Gastrocnemius medialis (tissue), 4 donors: ENCODE data around the gene ACTA1. TPM values are rescaled to one million over a fixed set of nuclear protein-coding genes. Genes with fewer than 3 reads are reported as not detected.
A peak's percentile ranks its signal among the peaks of the same experiment; 100 is the strongest.

ENCODE experiments used
- ATAC-seq, 2 donors: fragments of 150-250 bp; one replicate each; pipeline ENCODE4 v1.9.1; 2016
- DNase-seq, 2 donors: peaks; one replicate each; pipeline ENCODE4 v3.0.0-alpha.2; 2019
- H3K27ac ChIP-seq, 4 donors: fragments of 200-600 bp; sonication (generic); 1 replicate in 1 of 4; 2 replicates in 3 of 4; pipeline ENCODE4 v1.5.1; 2016 to 2018; ENCODE audit warnings: mild to moderate bottlenecking in 2 of 4, moderate library complexity in 1 of 4
- H3K27me3 ChIP-seq, 3 donors: fragments of 200-600 bp; sonication (generic) in 2 of 3; 1 replicate in 1 of 3; 2 replicates in 2 of 3; pipeline versions ENCODE4 v1.5.1 to v1.6.0; 2016 to 2019; ENCODE audit warnings: mild to moderate bottlenecking in 1 of 3, moderate library complexity in 1 of 3
- H3K36me3 ChIP-seq, 2 donors: fragments of 200-600 bp; sonication (generic) in 1 of 2; one replicate each; pipeline ENCODE4 v1.5.1; 2017 to 2018
- H3K4me1 ChIP-seq, 2 donors: fragments of 200-600 bp; sonication (generic) in 1 of 2; one replicate each; pipeline ENCODE4 v1.5.1; 2016 to 2017; ENCODE audit warnings: mild to moderate bottlenecking in 2 of 2
- H3K4me3 ChIP-seq, 4 donors: fragments of 200-600 bp; sonication (generic) in 3 of 4; 1 replicate in 1 of 4; 2 replicates in 3 of 4; pipeline ENCODE4 v1.5.1; 2016 to 2019; ENCODE audit warnings: mild to moderate bottlenecking in 2 of 4
- H3K9me3 ChIP-seq, 3 donors: fragments of 200-600 bp; sonication (generic) in 2 of 3; 1 replicate in 1 of 3; 2 replicates in 2 of 3; pipeline ENCODE4 v1.5.1; 2016 to 2019
- POLR2A ChIP-seq, 2 donors: fragments of 450-650 bp; IDR thresholded peaks; one replicate each; pipeline ENCODE4 v1.6.1; 2017; ENCODE audit warnings: antibody characterized with exemption in 2 of 2, mild to moderate bottlenecking in 2 of 2, moderate library complexity in 2 of 2
- in situ Hi-C, 4 donors: fragments of 200-750 bp; cut with MboI; loops; one replicate each; pipeline versions ENCODE4 v1.15.0 to v1.8.0; 2017; ENCODE audit warnings: low sequenced_read_pairs in 4 of 4
- intact Hi-C: fragments of 100-400 bp; cut with DNase I; formaldehyde crosslinking; loops from one replicate; pipeline ENCODE4 v1.15.1; 2023; ENCODE audit warnings: low total_unique reads
- total RNA-seq, 4 donors: library from RNA; depleted of rRNA; stranded (reverse); fragments of >200 nt; gene quantifications; one replicate each; pipeline versions ENCODE4 v1.1.0 to v1.2.3, GENCODE V29; 2016
- TF ChIP-seq, protein P1 (sequence below), 5 experiments: fragments of 450-650 bp in 3 of 5; fragments of 200-600 bp in 2 of 5; sonication (generic) in 2 of 5; IDR thresholded peaks in 4 of 5; conservative IDR thresholded peaks in 1 of 5; 1 replicate in 4 of 5; 2 replicates in 1 of 5; pipeline ENCODE4 v1.5.1; 2016 to 2019; ENCODE audit warnings: antibody characterized with exemption in 5 of 5, mild to moderate bottlenecking in 3 of 5, moderate library complexity in 3 of 5

Gene ACTA1
- total RNA-seq, 4 donors from 2014 or later = 2,912 to 35,934 (median 16,282) TPM

DNA sequence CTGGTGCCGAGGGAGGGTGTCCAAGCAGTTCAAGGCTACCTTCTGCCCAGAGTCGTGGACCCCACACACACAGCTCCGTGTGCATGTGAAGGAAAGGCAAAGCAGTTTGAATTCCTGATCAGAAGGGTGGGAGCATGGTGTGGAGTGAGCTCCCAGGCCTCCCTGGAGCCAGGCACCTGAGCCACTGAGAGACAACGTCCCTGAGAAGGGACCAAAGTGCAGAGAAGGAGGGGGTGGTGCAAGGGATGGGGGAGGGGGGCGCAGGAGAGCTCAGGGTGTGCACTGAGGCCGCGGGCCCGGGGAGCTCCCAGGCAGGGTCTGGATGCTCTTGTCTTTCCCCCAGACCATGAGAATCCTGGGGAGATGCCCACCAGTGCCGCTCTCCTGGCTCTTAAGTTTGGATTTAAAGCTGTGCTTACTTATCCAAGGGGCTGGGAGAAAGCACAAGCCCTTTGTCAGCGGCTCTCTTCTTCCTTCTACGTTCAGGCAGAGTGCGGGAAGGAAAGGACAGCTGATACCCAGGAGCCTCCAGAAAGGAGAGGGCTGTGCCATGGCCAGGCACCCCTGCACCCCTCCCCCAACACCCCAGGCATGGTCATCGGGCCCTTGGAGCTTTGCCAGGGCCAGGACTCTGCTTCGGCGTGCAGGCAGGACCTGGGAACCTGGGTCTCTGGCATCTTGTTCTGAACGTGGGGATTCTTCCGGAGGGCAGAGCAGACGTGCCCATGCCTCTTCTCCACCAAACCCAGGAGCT lies 24.1 kb downstream of the ACTA1 start:
- Histone ChIP-seq H3K27me3 (no peaks in the 10 kb centered on the region), H3K36me3 (no peaks in the 10 kb centered on the region), H3K4me3 (peak overlapping the region; percentile 2 to 20 (median 15)), H3K9me3 (no peaks in the 10 kb centered on the region), H3K4me1 (peaks cover 53% of the 10 kb centered on the region in 2 donors), H3K27ac (peak overlapping the region; percentile 89 to 95 (median 92))
- intact Hi-C loops (loop anchor here (2.0 kb wide), 2 partner anchors 67 to 139 kb away; partner anchors contain the start of genes CCSAP and RAB4A), in situ Hi-C loops (no loop called here)
- DNase-seq (peak in 1 of 2 donors; percentile 66), ATAC-seq (peak in 1 of 2 donors; percentile 14)
- TF ChIP-seq, protein P1, sequence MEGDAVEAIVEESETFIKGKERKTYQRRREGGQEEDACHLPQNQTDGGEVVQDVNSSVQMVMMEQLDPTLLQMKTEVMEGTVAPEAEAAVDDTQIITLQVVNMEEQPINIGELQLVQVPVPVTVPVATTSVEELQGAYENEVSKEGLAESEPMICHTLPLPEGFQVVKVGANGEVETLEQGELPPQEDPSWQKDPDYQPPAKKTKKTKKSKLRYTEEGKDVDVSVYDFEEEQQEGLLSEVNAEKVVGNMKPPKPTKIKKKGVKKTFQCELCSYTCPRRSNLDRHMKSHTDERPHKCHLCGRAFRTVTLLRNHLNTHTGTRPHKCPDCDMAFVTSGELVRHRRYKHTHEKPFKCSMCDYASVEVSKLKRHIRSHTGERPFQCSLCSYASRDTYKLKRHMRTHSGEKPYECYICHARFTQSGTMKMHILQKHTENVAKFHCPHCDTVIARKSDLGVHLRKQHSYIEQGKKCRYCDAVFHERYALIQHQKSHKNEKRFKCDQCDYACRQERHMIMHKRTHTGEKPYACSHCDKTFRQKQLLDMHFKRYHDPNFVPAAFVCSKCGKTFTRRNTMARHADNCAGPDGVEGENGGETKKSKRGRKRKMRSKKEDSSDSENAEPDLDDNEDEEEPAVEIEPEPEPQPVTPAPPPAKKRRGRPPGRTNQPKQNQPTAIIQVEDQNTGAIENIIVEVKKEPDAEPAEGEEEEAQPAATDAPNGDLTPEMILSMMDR (IDR thresholded peaks at IDR 0.05 in 4 of 5, conservative IDR thresholded peaks at IDR 0.05 in 1 of 5) = no peak
- TF ChIP-seq POLR2A (IDR thresholded peaks at IDR 0.05) = no peak

DNA sequence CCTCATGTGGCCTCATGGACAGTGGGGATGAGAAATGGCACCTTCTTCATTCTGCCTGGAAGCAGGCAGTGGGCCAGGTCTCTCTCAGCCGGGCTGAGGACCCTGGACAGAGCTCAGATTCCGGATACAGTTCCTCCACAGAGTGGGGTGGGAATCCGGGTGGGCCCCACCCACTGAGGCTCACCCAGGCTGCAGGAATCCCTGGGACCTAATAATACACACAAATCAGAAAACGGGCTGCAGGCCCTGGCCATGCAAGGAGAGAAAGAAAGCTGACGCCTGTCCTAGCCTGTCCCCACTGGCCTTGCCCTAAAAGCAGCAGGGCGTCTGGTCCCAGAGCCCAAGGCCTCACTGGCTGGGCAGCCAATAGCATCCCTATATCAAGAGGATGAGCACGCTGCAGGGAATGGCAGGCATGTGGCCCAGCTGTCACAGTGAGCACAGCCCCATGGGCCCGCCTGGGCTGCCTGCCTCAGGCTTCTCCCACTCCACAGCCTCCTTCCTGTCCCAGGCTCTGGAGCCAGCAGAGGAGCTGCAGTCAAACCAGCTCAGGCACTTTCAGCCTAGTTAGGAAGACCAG lies 25.3 kb downstream of the ACTA1 start:
- Histone ChIP-seq H3K36me3 (no peaks in the 10 kb centered on the region), H3K27me3 (no peaks in the 10 kb centered on the region), H3K9me3 (no peaks in the 10 kb centered on the region), H3K27ac (peak overlapping the region; percentile 89 to 95 (median 92)), H3K4me3 (peak overlapping the region in 1 of 4 donors; percentile 16), H3K4me1 (peaks cover 53% of the 10 kb centered on the region in 2 donors)
- intact Hi-C loops = loop anchor here (1.0 to 2.0 kb wide), 4 partner anchors 27 to 138 kb away; partner anchors contain the start of genes CCSAP and RAB4A
- ATAC-seq = peak; percentile 71 to 76
- TF ChIP-seq POLR2A (IDR thresholded peaks at IDR 0.05) = peak; percentile 59 to 60
- TF ChIP-seq, protein P1 (IDR thresholded peaks at IDR 0.05 in 4 of 5, conservative IDR thresholded peaks at IDR 0.05 in 1 of 5) = no peak
- in situ Hi-C loops = no loop called here
- DNase-seq = peak; percentile 91 to 97

DNA sequence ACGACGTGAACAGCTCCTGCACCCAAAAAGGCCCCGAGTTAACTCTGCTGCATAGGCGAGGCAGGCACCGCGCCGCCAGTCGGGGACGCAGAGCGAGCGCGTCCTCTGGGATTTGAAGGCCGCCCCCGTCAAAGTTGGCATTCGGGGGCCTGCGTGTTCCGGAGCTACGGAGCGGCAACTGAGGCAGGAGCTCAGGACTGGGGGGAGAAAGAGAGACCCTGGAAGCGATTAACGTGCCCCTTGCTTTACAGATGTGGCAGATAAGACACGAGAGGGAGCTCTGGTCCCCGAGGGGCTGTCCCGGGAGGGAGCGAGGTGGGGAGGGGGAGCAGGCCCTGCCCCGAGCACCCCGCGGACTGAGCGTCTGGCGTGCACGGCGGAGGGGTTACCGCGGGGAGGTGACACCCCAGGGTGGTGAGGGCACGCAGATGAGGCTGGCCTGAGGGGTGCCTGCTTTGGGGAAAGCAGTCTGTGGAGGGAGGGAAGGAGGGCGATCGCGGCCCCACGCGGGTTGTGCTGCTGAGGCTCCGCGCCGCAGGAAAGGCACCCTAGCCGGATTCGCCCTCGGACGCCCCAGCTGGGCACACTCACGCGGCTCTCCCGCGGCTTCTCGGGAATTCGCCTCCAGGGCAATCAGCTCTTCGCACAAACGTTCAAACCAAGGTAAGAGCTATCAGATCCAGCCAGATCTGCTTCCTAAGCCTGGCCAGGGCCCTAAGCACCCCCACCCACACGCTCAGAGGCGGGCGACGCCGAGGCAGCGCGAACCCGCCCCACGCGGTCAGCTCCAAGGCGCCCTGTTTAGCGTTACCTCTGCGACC lies 26.5 kb downstream of the ACTA1 start:
- DNase-seq (peak in 1 of 2 donors; percentile 25), ATAC-seq (no peak)
- peak overlapping the region; percentile 89 to 95 (median 92) for H3K27ac ChIP-seq
- H3K36me3 ChIP-seq = no peaks in the 10 kb centered on the region
- in situ Hi-C loops (no loop called here), intact Hi-C loops (loop anchor here (1.0 to 2.0 kb wide), 4 partner anchors 28 to 137 kb away; partner anchors contain the start of genes CCSAP and RAB4A)
- no peak for TF ChIP-seq POLR2A (IDR thresholded peaks at IDR 0.05)
- TF ChIP-seq, protein P1 (IDR thresholded peaks at IDR 0.05 in 4 of 5, conservative IDR thresholded peaks at IDR 0.05 in 1 of 5) = no peak
- no peaks in the 10 kb centered on the region for H3K9me3 ChIP-seq
- H3K4me3 ChIP-seq = peak overlapping the region in 3 of 4 donors; percentile 39 to 57 (median 42)
- peaks cover 51 to 52% of the 10 kb centered on the region in 2 donors for H3K4me1 ChIP-seq
- no peaks in the 10 kb centered on the region for H3K27me3 ChIP-seq

DNA sequence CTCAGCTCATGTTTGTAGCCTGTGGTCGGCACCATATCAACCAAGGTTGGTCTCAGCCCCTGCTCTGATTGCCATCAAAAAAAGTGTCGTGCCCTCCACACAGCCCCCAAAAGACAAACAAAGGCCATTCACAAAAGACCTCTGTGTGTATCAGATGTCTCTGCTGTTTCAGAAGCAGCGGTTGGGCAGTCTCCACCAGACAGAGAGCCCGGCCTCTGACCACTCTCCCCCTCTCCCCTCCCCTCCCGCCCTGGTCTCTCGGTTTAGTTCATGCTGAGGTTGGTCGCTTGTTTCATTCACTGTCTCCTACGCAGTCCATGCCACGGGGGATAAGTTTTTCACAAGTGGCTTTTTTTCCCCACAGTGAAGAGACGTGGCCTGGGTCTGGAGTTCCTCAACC lies 27.1 kb downstream of the ACTA1 start:
- TF ChIP-seq, protein P1 (IDR thresholded peaks at IDR 0.05 in 4 of 5, conservative IDR thresholded peaks at IDR 0.05 in 1 of 5) = no peak
- TF ChIP-seq POLR2A (IDR thresholded peaks at IDR 0.05) = no peak
- Histone ChIP-seq H3K27ac (peak overlapping the region; percentile 89 to 95 (median 92)), H3K36me3 (no peaks in the 10 kb centered on the region), H3K27me3 (no peaks in the 10 kb centered on the region), H3K4me3 (peak overlapping the region in 3 of 4 donors; percentile 39 to 57 (median 42)), H3K9me3 (no peaks in the 10 kb centered on the region), H3K4me1 (peaks cover 45 to 46% of the 10 kb centered on the region in 2 donors)
- in situ Hi-C loops (no loop called here), intact Hi-C loops (no loop called here)
- DNase-seq (no peak), ATAC-seq (no peak)
